Liver (tissue), 9 donors: Measurements from ENCODE around the gene NDUFA11. TPM values are rescaled to one million over a fixed set of nuclear protein-coding genes. Genes with fewer than 3 reads are reported as not detected.
"Not testable (repeated sequence)": the region's sequence is repeated elsewhere in the genome, so short reads cannot be mapped to it uniquely, and the experiment has no call there.

Experiments used
- DNase-seq: peaks from one replicate; pipeline ENCODE4 v3.0.0-alpha.2; 2017; ENCODE audit warnings: low spot score
- H3K27ac ChIP-seq, 2 donors: one replicate each; pipeline ENCODE4 v1.7.0; 2013; ENCODE audit warnings: inconsistent platforms in 2 of 2, low read length in 2 of 2, control low read depth in 1 of 2, low read depth in 1 of 2, mild to moderate bottlenecking in 1 of 2
- H3K27me3 ChIP-seq, 4 donors: one replicate each; pipeline versions ENCODE4 v1.6.1 to v1.7.0; 2013; ENCODE audit warnings: low read length in 3 of 4, inconsistent platforms in 1 of 4, mild to moderate bottlenecking in 1 of 4, moderate library complexity in 1 of 4; ENCODE audit not compliant: control insufficient read depth in 4 of 4, insufficient read depth in 4 of 4
- H3K36me3 ChIP-seq, 4 donors: one replicate each; pipeline versions ENCODE4 v1.6.1 to v1.7.0; 2013; ENCODE audit warnings: low read length in 3 of 4, mild to moderate bottlenecking in 3 of 4, low read depth in 1 of 4, moderate library complexity in 1 of 4; ENCODE audit not compliant: control insufficient read depth in 4 of 4, insufficient read depth in 3 of 4
- H3K4me1 ChIP-seq, 4 donors: one replicate each; pipeline versions ENCODE4 v1.6.1 to v1.7.0; 2013; ENCODE audit warnings: low read length in 3 of 4, mild to moderate bottlenecking in 3 of 4, moderate library complexity in 1 of 4; ENCODE audit not compliant: control insufficient read depth in 4 of 4, insufficient read depth in 4 of 4
- H3K4me3 ChIP-seq, 3 donors: one replicate each; pipeline versions ENCODE4 v1.6.1 to v1.7.0; 2013; ENCODE audit warnings: low read length in 3 of 3, control low read depth in 1 of 3, low read depth in 1 of 3, mild to moderate bottlenecking in 1 of 3
- H3K9ac ChIP-seq, 2 donors: one replicate each; pipeline ENCODE4 v1.7.0; 2013; ENCODE audit warnings: low read length in 2 of 2, mild to moderate bottlenecking in 2 of 2, moderate library complexity in 2 of 2, control low read depth in 1 of 2, low read depth in 1 of 2
- H3K9me3 ChIP-seq, 4 donors: one replicate each; pipeline versions ENCODE4 v1.6.1 to v1.7.0; 2013; ENCODE audit warnings: low read length in 3 of 4; ENCODE audit not compliant: control insufficient read depth in 4 of 4
- WGBS: extraction: QIAGEN DNeasy Blood & Tissue Kit; methylation state at CpG from one replicate; pipeline ENCODE4 v1.1.7; 2013; 5-methylcytosine and 5-hydroxymethylcytosine counted together
- polyA plus RNA-seq, 2 donors: library from polyadenylated mRNA; stranded (reverse) in 1 of 2; unstranded in 1 of 2; fragments of 200-250 nt in 1 of 2; fragments of >200 nt in 1 of 2; fragmentation: Nextera tagmentation in 1 of 2; extraction: Ambion mirVana in 1 of 2; gene quantifications; one replicate each; pipeline versions ENCODE4 v1.2.1 to v1.2.3, GENCODE V29; 2013 to 2015
- total RNA-seq, 2 donors: library from RNA; depleted of rRNA; stranded (reverse); fragments of >200 nt; gene quantifications; one replicate each; pipeline ENCODE4 v1.2.3, GENCODE V29; 2014
- donor health status: healthy.
- donor health status: healthy.
- donor health status: healthy.
- donor health status: healthy.
- donor health status: healthy.

The NDUFA11 gene
- total and polyA plus RNA-seq, 4 donors, result 127 to 394 (median 226) TPM

DNA sequence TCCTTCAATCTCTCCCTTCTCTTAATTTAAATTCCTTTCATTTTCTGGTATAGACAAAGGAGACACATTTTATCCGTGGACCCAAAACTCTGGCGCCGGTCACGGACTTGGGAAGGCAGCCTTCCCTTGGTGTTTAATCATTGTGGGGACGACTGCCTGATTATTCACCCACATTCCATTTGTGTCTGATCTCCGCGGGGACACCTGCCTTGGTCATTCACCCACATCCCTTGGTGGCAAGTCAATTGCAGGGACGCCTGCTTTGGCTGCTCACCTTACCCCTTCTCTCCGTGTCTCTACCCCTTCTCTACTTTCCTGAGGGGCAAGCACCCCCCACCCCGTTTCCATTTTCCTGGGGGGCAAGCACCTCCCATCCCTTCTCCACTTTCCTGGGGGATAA lies 55.7 kb downstream of the NDUFA11 start:
- not testable (repeated sequence) for H3K4me3 ChIP-seq, H3K27ac ChIP-seq, H3K9ac ChIP-seq, H3K27me3 ChIP-seq, DNase-seq, H3K9me3 ChIP-seq, H3K36me3 ChIP-seq, H3K4me1 ChIP-seq
- WGBS, result 86% methylated on average over 10 of the region's 10 CpGs

Other genes with a start within 250 kb of the NDUFA11 start
- gene MICOS13, start 223.3 kb downstream of the NDUFA11 start, total RNA-seq, result 10 to 100 TPM; 11.5 to 19.0 TPM
- gene MICOS13, start 223.3 kb downstream of the NDUFA11 start, polyA plus RNA-seq, result 10 to 100 TPM; 42.7 to 84.0 TPM
- 1 to 10 TPM; 1.3 to 1.4 TPM for gene HSD11B1L, start 222.8 kb downstream of the NDUFA11 start, total RNA-seq
- 1 to 10 TPM; 2.4 to 2.5 TPM for gene HSD11B1L, start 222.8 kb downstream of the NDUFA11 start, polyA plus RNA-seq
- 100 to 1,000 TPM in 1 of 2 donors, 10 to 100 TPM in 1; 47.2 to 251 TPM for gene RPL36, start 213.5 kb downstream of the NDUFA11 start, total RNA-seq
- gene RPL36, start 213.5 kb downstream of the NDUFA11 start, polyA plus RNA-seq, result 100 to 1,000 TPM; 390 to 556 TPM
- 10 to 100 TPM; 32.3 to 68.9 TPM for gene LONP1, start 183.6 kb downstream of the NDUFA11 start, total RNA-seq
- 10 to 100 TPM; 46.1 to 83.9 TPM for gene LONP1, start 183.6 kb downstream of the NDUFA11 start, polyA plus RNA-seq
- gene CATSPERD, start 183.2 kb downstream of the NDUFA11 start, total RNA-seq, result not detected
- gene CATSPERD, start 183.2 kb downstream of the NDUFA11 start, polyA plus RNA-seq, result not detected
- under 1 TPM; 0.42 to 0.84 TPM for gene PRR22, start 119.0 kb downstream of the NDUFA11 start, total RNA-seq
- gene PRR22, start 119.0 kb downstream of the NDUFA11 start, polyA plus RNA-seq, result 1 to 10 TPM in 1 of 2 donors, under 1 TPM in 1; 0.40 to 1.6 TPM
- 10 to 100 TPM; 16.3 to 19.0 TPM for gene DUS3L, start 112.6 kb downstream of the NDUFA11 start, total RNA-seq
- 10 to 100 TPM; 12.2 to 17.4 TPM for gene DUS3L, start 112.6 kb downstream of the NDUFA11 start, polyA plus RNA-seq
- 1 to 10 TPM; 3.3 to 3.7 TPM for gene NRTN, start 98.7 kb downstream of the NDUFA11 start, total RNA-seq
- 1 to 10 TPM; 1.3 to 5.3 TPM for gene NRTN, start 98.7 kb downstream of the NDUFA11 start, polyA plus RNA-seq
- gene FUT6, start 64.1 kb downstream of the NDUFA11 start, total RNA-seq, result 1 to 10 TPM; 2.6 to 8.4 TPM
- 10 to 100 TPM in 1 of 2 donors, 1 to 10 TPM in 1; 6.2 to 14.0 TPM for gene FUT6, start 64.1 kb downstream of the NDUFA11 start, polyA plus RNA-seq
- under 1 TPM in 1 of 2 donors, not detected in 1; 0.25 TPM for gene FUT3, start 52.3 kb downstream of the NDUFA11 start, total RNA-seq
- gene FUT3, start 52.3 kb downstream of the NDUFA11 start, polyA plus RNA-seq, result under 1 TPM; 0.27 to 0.47 TPM
- under 1 TPM; 0.05 to 0.17 TPM for gene FUT5, start 33.2 kb downstream of the NDUFA11 start, total RNA-seq
- under 1 TPM in 1 of 2 donors, not detected in 1; 0.02 TPM for gene FUT5, start 33.2 kb downstream of the NDUFA11 start, polyA plus RNA-seq
- 1 to 10 TPM; 3.6 to 7.7 TPM for gene VMAC, start 1.1 kb upstream of the NDUFA11 start, total RNA-seq
- 1 to 10 TPM; 1.2 to 1.6 TPM for gene VMAC, start 1.1 kb upstream of the NDUFA11 start, polyA plus RNA-seq
- gene CAPS, start 10.5 kb upstream of the NDUFA11 start, total RNA-seq, result 1 to 10 TPM; 2.1 to 4.2 TPM
- 10 to 100 TPM in 1 of 2 donors, 1 to 10 TPM in 1; 2.8 to 11.4 TPM for gene CAPS, start 10.5 kb upstream of the NDUFA11 start, polyA plus RNA-seq
- 10 to 100 TPM; 20.2 to 23.3 TPM for gene RANBP3, start 74.3 kb upstream of the NDUFA11 start, total RNA-seq
- gene RANBP3, start 74.3 kb upstream of the NDUFA11 start, polyA plus RNA-seq, result 10 to 100 TPM in 1 of 2 donors, 1 to 10 TPM in 1; 10.0 to 21.2 TPM
- 1 to 10 TPM; 3.5 to 5.1 TPM for gene RFX2, start 206.7 kb upstream of the NDUFA11 start, total RNA-seq
- 1 to 10 TPM in 1 of 2 donors, under 1 TPM in 1; 0.67 to 2.1 TPM for gene RFX2, start 206.7 kb upstream of the NDUFA11 start, polyA plus RNA-seq
- not detected for gene ACSBG2, start 231.9 kb upstream of the NDUFA11 start, total RNA-seq
- not detected for gene ACSBG2, start 231.9 kb upstream of the NDUFA11 start, polyA plus RNA-seq